PC-9 (cell line): ENCODE measurements around the gene SERPIND1. TPM values are rescaled to one million over a fixed set of nuclear protein-coding genes. Genes with fewer than 3 reads are reported as not detected.
"Not testable (repeated sequence)": the region's sequence is repeated elsewhere in the genome, so short reads cannot be mapped to it uniquely, and the experiment has no call there.

ENCODE experiments used
- BruUV-seq: library from RNA; stranded (reverse); fragments of 400-500 nt; replicated peaks from 2 replicates; lab custom pipeline; 2021; lab: Mats Ljungman, UMichigan
- CTCF ChIA-PET: fragments of 300-600 bp; sonication (Branson Sonifier 250); formaldehyde crosslinking; loops from one replicate; lab custom pipeline; 2022; ENCODE audit warnings: antibody characterized with exemption; lab: Charles Lee
- POLR2A ChIA-PET: fragments of 300-600 bp; sonication (Branson Sonifier 250); formaldehyde crosslinking; loops from one replicate; lab custom pipeline; 2022; ENCODE audit warnings: antibody characterized with exemption; ENCODE audit not compliant: unreplicated experiment; lab: Charles Lee
- DNase-seq, 2 experiments: peaks; one replicate each; pipeline versions ENCODE4 v3.0.0 to v3.0.0-alpha.2; 2015 to 2022; ENCODE audit warnings: mixed read lengths in 1 of 2
- H2AFZ ChIP-seq: fragments of 200-600 bp; sonication (generic); 2 replicates; pipeline ENCODE4 v1.8.1; 2017; ENCODE audit warnings: antibody characterized with exemption
- H3F3A ChIP-seq: fragments of 200-600 bp; sonication (generic); 2 replicates; pipeline ENCODE4 v1.8.1; 2017; ENCODE audit warnings: antibody characterized with exemption, mild to moderate bottlenecking, low read depth; ENCODE audit not compliant: insufficient read depth
- H3K27ac ChIP-seq: fragments of 200-600 bp; sonication (generic); 2 replicates; pipeline ENCODE4 v1.6.1; 2016; ENCODE audit warnings: mixed run types
- H3K27me3 ChIP-seq: fragments of 200-600 bp; sonication (generic); 2 replicates; pipeline ENCODE4 v1.6.1; 2016; ENCODE audit warnings: low read depth, mixed run types; ENCODE audit not compliant: insufficient read depth
- H3K36me3 ChIP-seq: fragments of 200-600 bp; sonication (generic); 2 replicates; pipeline ENCODE4 v1.6.1; 2016; ENCODE audit warnings: low read depth, mixed run types
- H3K4me1 ChIP-seq: fragments of 200-600 bp; sonication (generic); replicated peaks from 2 replicates; pipeline ENCODE4 v1.6.1; 2016; ENCODE audit warnings: mixed run types; ENCODE audit not compliant: insufficient read depth
- H3K4me2 ChIP-seq: fragments of 200-600 bp; sonication (generic); 2 replicates; pipeline ENCODE4 v1.6.1; 2017; ENCODE audit warnings: mixed run types
- H3K4me3 ChIP-seq: fragments of 200-600 bp; sonication (generic); 2 replicates; pipeline ENCODE4 v1.6.1; 2016; ENCODE audit warnings: mixed run types
- H3K79me2 ChIP-seq: fragments of 200-600 bp; sonication (generic); 2 replicates; pipeline ENCODE4 v1.6.1; 2017; ENCODE audit warnings: low read depth, mixed run types
- H3K9me2 ChIP-seq: fragments of 200-600 bp; sonication (generic); 2 replicates; pipeline ENCODE4 v1.8.1; 2017; ENCODE audit warnings: mild to moderate bottlenecking; ENCODE audit not compliant: insufficient read depth
- H3K9me3 ChIP-seq: fragments of 200-600 bp; sonication (generic); 2 replicates; pipeline ENCODE4 v1.8.1; 2016; ENCODE audit warnings: low read depth; ENCODE audit not compliant: insufficient read depth
- H4K20me1 ChIP-seq: fragments of 200-600 bp; sonication (generic); 2 replicates; pipeline ENCODE4 v1.8.1; 2017; ENCODE audit not compliant: insufficient read depth
- EZH2 ChIP-seq: fragments of 200-600 bp; sonication (generic); IDR thresholded peaks from 2 replicates; pipeline ENCODE4 v1.8.0; 2017; ENCODE audit warnings: antibody characterized with exemption, low read depth
- intact Hi-C: fragments of 100-400 bp; cut with micrococcal nuclease; formaldehyde crosslinking; loops from one replicate; pipeline ENCODE4 v1.10.0; 2022; ENCODE audit not compliant: unreplicated experiment
- total RNA-seq: library from RNA; stranded (reverse); gene quantifications from 2 replicates; pipeline ENCODE4 v1.2.3, GENCODE V29; 2021
- TF ChIP-seq, protein P1 (sequence below): fragments of 200-600 bp; sonication (generic); conservative IDR thresholded peaks from 2 replicates; pipeline ENCODE4 v1.6.1; 2017; ENCODE audit warnings: mixed run types, antibody characterized with exemption, mild to moderate bottlenecking, moderate library complexity

The SERPIND1 gene
- total RNA-seq, 1 experiment from 2014 or later, result not detected

DNA sequence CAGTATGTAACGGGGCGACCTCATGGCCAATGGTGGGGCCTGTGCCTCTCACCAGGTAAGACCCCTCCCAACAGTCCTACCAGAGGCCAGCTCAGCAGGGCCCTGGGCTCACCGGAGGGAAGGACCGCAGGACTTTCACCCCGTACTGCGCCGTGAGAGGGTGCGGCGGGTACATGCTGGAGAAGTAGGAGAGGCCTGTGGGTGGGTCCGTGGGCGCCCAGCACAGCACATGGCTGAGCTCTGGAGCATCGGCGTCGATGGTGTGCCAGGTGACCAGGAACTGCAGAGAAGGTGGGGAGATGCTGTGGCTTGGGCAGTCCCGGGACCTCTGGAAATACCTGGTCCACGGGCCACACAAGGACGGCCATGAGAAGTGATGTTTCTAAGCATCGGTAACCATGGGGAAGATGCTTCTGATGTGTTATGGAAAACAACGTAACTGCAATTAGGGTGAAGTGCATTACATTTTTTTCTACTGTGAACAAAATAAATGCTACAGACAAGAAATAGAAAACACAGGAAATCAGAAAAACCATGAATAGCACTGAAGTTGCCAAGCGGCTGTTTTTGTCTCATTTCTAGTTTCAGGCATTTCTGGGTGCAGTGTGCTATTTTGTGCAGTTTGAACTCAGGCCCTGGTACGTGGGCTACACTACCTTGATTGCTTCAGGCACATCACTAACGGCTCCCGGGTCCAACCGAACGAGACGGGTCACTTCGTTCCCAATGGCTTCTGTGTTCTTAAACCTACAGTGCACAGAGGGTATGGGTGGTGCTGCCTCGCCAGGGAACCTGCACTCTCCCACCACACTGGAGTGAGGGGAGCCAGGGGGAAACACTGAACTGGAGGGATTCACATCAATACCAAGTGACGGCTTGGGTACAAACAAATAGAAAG is 46.5 kb upstream of the SERPIND1 start:
- CTCF ChIA-PET, result no interaction called here
- Histone ChIP-seq H3K79me2 (no peaks in the 10 kb centered on the region), H3K27me3 (no peaks in the 10 kb centered on the region), H3K9me2 (no peaks in the 10 kb centered on the region), H3F3A (no peaks in the 10 kb centered on the region), H3K4me1 (no peaks in the 10 kb centered on the region), H4K20me1 (no peaks in the 10 kb centered on the region), H3K9me3 (no peaks in the 10 kb centered on the region), H3K27ac (no peak overlapping the region), H3K4me2 (no peak overlapping the region), H3K4me3 (no peak overlapping the region), H3K36me3 (no peaks in the 10 kb centered on the region), H2AFZ (no peak overlapping the region)
- no TSS peak for BruUV-seq
- intact Hi-C loops, result loop anchor here (2.0 kb wide), 1 partner anchor 57 kb away; no protein-coding TSS in a partner anchor
- TF ChIP-seq EZH2, result no peak
- TF ChIP-seq, protein P1, sequence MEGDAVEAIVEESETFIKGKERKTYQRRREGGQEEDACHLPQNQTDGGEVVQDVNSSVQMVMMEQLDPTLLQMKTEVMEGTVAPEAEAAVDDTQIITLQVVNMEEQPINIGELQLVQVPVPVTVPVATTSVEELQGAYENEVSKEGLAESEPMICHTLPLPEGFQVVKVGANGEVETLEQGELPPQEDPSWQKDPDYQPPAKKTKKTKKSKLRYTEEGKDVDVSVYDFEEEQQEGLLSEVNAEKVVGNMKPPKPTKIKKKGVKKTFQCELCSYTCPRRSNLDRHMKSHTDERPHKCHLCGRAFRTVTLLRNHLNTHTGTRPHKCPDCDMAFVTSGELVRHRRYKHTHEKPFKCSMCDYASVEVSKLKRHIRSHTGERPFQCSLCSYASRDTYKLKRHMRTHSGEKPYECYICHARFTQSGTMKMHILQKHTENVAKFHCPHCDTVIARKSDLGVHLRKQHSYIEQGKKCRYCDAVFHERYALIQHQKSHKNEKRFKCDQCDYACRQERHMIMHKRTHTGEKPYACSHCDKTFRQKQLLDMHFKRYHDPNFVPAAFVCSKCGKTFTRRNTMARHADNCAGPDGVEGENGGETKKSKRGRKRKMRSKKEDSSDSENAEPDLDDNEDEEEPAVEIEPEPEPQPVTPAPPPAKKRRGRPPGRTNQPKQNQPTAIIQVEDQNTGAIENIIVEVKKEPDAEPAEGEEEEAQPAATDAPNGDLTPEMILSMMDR, result no peak
- POLR2A ChIA-PET, result no interaction called here
- no peak for DNase-seq

DNA sequence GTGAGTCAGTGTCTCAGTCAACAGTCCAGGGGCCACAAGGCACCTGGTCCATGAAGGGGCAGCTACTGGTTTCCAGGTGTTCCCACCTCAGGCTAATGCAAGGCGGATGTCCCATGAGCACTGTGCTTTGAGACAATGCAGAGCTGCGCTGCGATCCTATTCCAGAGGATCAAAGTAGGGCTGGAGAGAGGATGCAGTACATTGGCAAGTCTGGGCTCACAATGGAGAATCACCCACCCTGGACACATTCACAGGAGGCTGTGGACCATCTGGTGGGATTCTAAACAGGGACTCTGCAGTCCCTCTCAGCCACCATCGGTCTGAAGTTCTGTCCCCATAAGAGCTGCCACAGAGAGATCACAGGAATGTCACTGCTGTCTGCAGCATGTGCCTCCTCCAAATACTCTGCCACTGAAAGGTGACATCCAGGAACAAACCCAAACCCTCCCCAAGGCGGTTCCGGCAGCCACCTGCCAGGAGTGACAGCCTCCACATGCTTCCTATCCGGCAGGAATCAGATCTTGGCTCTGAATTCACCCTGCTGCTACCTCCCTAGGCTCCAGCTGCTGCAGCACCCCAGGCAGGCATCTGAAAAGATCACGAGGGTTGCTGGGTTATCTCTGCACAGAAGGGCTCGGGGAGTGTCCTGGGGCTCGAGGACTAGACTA is 45.3 kb upstream of the SERPIND1 start:
- no peaks in the 10 kb centered on the region for H3K4me1 ChIP-seq
- ChIA-PET POLR2A (no interaction called here), CTCF (no interaction called here)
- no peaks in the 10 kb centered on the region for H3K9me3 ChIP-seq
- no peaks in the 10 kb centered on the region for H4K20me1 ChIP-seq
- BruUV-seq, result no TSS peak
- no peak for DNase-seq
- no peak overlapping the region for H3K4me3 ChIP-seq
- no peak overlapping the region for H3K4me2 ChIP-seq
- H3K79me2 ChIP-seq, result no peaks in the 10 kb centered on the region
- H2AFZ ChIP-seq, result no peak overlapping the region
- H3K27ac ChIP-seq, result no peak overlapping the region
- no peaks in the 10 kb centered on the region for H3K27me3 ChIP-seq
- TF ChIP-seq EZH2, result no peak
- TF ChIP-seq, protein P1, result no peak
- no peaks in the 10 kb centered on the region for H3F3A ChIP-seq
- intact Hi-C loops, result loop anchor here (2.0 kb wide), 1 partner anchor 56 kb away; no protein-coding TSS in a partner anchor
- H3K9me2 ChIP-seq, result no peaks in the 10 kb centered on the region
- no peaks in the 10 kb centered on the region for H3K36me3 ChIP-seq

DNA sequence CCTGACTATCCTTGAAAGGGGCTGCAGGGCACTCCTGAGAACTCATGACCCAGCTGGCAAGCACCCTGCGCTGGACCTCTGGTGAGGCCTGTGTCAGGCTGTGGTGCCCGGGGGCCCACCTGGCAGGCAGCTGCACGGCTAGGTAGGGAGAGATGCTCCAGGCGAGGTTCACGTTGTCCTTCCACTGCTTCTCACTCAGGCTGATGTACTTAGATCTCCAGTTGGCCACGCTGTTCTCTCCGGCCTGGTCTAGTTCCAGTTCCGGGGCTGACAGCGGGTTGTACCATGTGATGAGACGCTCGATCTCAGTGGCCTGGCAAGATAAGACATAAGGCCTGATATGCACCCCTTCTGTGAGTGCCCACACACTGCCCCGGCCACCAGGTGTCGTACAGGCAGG is 44.7 kb upstream of the SERPIND1 start:
- no peaks in the 10 kb centered on the region for H4K20me1 ChIP-seq
- H3K27ac ChIP-seq, result no peak overlapping the region
- H3K79me2 ChIP-seq, result no peaks in the 10 kb centered on the region
- no peak overlapping the region for H2AFZ ChIP-seq
- no peak for DNase-seq
- no peaks in the 10 kb centered on the region for H3K9me2 ChIP-seq
- BruUV-seq, result no TSS peak
- no peaks in the 10 kb centered on the region for H3F3A ChIP-seq
- H3K27me3 ChIP-seq, result no peaks in the 10 kb centered on the region
- no peaks in the 10 kb centered on the region for H3K4me1 ChIP-seq
- no peaks in the 10 kb centered on the region for H3K9me3 ChIP-seq
- H3K4me3 ChIP-seq, result no peak overlapping the region
- no peaks in the 10 kb centered on the region for H3K36me3 ChIP-seq
- no peak overlapping the region for H3K4me2 ChIP-seq
- intact Hi-C loops, result loop anchor here (2.0 kb wide), 1 partner anchor 56 kb away; no protein-coding TSS in a partner anchor
- POLR2A ChIA-PET, result no interaction called here
- CTCF ChIA-PET, result no interaction called here
- TF ChIP-seq EZH2, result no peak
- TF ChIP-seq, protein P1, result no peak

DNA sequence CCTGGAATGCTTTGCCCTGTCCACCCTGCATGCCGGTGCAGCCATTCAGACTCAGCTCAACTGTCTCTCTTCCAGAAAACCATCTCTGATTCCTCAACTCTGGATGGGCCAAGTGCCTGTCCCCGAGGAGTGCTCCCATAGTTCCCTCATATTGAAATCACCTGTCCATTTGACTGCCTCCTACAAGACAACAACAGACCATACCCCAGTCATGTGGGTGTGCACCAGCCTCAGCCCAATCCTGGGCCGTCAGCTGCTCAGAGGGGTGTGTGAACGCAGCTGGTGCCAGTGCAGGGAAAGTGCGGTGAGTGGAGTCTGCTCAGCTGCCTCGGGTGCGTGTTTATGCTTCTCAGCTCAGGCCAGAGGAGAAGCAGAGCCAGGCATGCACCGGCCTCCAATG is 41.5 kb upstream of the SERPIND1 start:
- H3K36me3 ChIP-seq, H3K9me2 ChIP-seq, intact Hi-C loops, H3K27ac ChIP-seq, H4K20me1 ChIP-seq, H3F3A ChIP-seq, H3K79me2 ChIP-seq, H3K4me1 ChIP-seq, DNase-seq, POLR2A ChIA-PET, CTCF ChIA-PET, H3K27me3 ChIP-seq, H3K4me3 ChIP-seq, H3K4me2 ChIP-seq, BruUV-seq, H2AFZ ChIP-seq, H3K9me3 ChIP-seq: not testable (repeated sequence)
